Parathyroid adenoma (tissue), 2 donors: Measurements from ENCODE around the gene SMPDL3B.

Experiments used
- H2AFZ ChIP-seq: fragments of 300-600 bp; sonication (generic); one replicate; pipeline ENCODE4 v1.7.0; 2017; ENCODE audit warnings: antibody characterized with exemption, mild to moderate bottlenecking
- H3K27ac ChIP-seq: fragments of 300-600 bp; sonication (generic); one replicate; pipeline ENCODE4 v1.7.0; 2017
- H3K27me3 ChIP-seq: fragments of 300-600 bp; sonication (generic); one replicate; pipeline ENCODE4 v1.7.0; 2017; ENCODE audit warnings: low read length; ENCODE audit not compliant: control insufficient read depth, insufficient read depth
- H3K36me3 ChIP-seq: fragments of 300-600 bp; sonication (generic); one replicate; pipeline ENCODE4 v1.7.0; 2017; ENCODE audit warnings: low read length; ENCODE audit not compliant: control insufficient read depth, insufficient read depth
- H3K4me1 ChIP-seq: fragments of 300-600 bp; sonication (generic); one replicate; pipeline ENCODE4 v1.7.0; 2017; ENCODE audit warnings: control low read depth
- H3K4me2 ChIP-seq: fragments of 300-600 bp; sonication (generic); one replicate; pipeline ENCODE4 v1.7.0; 2017; ENCODE audit warnings: low read length
- H3K4me3 ChIP-seq: fragments of 300-600 bp; sonication (generic); one replicate; pipeline ENCODE4 v1.7.0; 2017; ENCODE audit warnings: low read depth, low read length
- H3K79me2 ChIP-seq: fragments of 300-600 bp; sonication (generic); one replicate; pipeline ENCODE4 v1.7.0; 2017; ENCODE audit warnings: control low read depth
- H3K9ac ChIP-seq: fragments of 300-600 bp; sonication (generic); one replicate; pipeline ENCODE4 v1.7.0; 2017; ENCODE audit warnings: mild to moderate bottlenecking
- H3K9me3 ChIP-seq: fragments of 300-600 bp; sonication (generic); one replicate; pipeline ENCODE4 v1.7.0; 2017; ENCODE audit warnings: low read length; ENCODE audit not compliant: control insufficient read depth
- CTCF ChIP-seq: fragments of 300-600 bp; sonication (generic); IDR thresholded peaks from one replicate; pipeline ENCODE4 v1.7.0; 2017; ENCODE audit warnings: antibody characterized with exemption, mild to moderate bottlenecking
- donor health status: primary hyperparathyroidism.

The SMPDL3B gene

DNA sequence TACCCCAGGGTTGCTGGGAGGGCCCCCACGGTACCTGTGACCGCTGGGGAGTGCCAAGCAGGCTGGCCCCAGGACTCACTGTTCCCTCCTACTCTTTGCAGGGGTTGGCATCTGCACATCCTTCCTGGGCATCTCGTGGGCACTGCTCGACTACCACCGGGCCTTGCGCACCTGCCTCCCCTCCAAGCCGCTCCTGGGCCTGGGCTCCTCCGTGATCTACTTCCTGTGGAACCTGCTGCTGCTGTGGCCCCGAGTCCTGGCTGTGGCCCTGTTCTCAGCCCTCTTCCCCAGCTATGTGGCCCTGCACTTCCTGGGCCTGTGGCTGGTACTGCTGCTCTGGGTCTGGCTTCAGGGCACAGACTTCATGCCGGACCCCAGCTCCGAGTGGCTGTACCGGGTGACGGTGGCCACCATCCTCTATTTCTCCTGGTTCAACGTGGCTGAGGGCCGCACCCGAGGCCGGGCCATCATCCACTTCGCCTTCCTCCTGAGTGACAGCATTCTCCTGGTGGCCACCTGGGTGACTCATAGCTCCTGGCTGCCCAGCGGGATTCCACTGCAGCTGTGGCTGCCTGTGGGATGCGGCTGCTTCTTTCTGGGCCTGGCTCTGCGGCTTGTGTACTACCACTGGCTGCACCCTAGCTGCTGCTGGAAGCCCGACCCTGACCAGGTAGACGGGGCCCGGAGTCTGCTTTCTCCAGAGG, 31.8 kb downstream of the SMPDL3B start:
- Histone ChIP-seq H3K79me2 (no peaks in the 10 kb centered on the region), H3K27me3 (no peaks in the 10 kb centered on the region), H3K4me1 (no peaks in the 10 kb centered on the region), H3K4me3 (no peak overlapping the region), H3K4me2 (no peak overlapping the region), H3K9me3 (no peaks in the 10 kb centered on the region), H3K9ac (no peak overlapping the region), H3K27ac (no peak overlapping the region), H2AFZ (no peak overlapping the region), H3K36me3 (no peaks in the 10 kb centered on the region)
- TF ChIP-seq CTCF, result no peak

DNA sequence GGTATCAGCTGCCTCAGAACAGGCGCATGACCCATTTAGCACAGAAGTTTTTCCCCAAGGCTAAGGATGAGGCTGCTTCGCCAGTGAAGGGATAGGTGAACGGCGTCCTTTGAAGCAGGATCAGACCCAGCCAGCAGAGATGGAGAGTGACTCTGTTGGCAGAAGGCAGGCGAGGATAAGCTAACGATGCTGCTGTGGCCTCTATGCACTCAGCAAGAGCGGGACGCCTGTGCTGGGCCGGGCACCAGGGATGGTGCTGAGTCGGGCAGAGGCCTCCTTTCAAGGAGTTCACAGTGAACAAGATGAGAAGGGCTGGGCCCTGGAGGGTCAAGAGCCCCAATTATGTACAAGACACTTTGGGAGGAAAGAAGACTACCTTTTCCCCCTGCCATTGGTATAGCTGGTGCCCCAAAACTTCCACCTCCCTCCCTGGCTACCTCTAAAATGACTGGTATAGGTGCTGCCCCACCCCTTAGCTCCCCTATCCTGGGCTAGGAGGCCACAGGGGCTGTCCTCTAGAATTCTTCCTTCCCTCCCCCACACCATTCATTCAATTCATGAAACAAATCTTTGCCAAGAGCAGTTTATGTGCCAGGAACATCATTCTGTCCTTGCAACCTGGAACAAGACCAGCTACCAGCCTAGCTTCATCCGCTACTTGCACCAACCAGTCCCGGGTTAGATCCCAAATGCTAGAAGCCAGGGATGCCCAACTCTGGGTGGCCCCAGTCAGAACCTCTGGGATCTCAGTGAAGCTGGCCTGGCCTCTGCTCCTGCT, 32.5 kb downstream of the SMPDL3B start:
- Histone ChIP-seq H3K79me2 (no peaks in the 10 kb centered on the region), H3K27me3 (no peaks in the 10 kb centered on the region), H3K36me3 (no peaks in the 10 kb centered on the region), H3K9me3 (no peaks in the 10 kb centered on the region), H3K4me3 (no peak overlapping the region), H3K27ac (no peak overlapping the region), H3K4me2 (no peak overlapping the region), H3K9ac (no peak overlapping the region), H3K4me1 (no peaks in the 10 kb centered on the region), H2AFZ (no peak overlapping the region)
- TF ChIP-seq CTCF, result no peak

- Histone ChIP-seq H3K4me1 (no peaks in the 10 kb centered on the region), H2AFZ (no peak overlapping the region), H3K27me3 (no peaks in the 10 kb centered on the region), H3K9me3 (no peaks in the 10 kb centered on the region), H3K4me3 (no peak overlapping the region), H3K27ac (no peak overlapping the region), H3K4me2 (no peak overlapping the region), H3K36me3 (no peaks in the 10 kb centered on the region), H3K9ac (no peak overlapping the region), H3K79me2 (no peaks in the 10 kb centered on the region)
- no peak for TF ChIP-seq CTCF
These were observed 33.2 kb downstream of the SMPDL3B start for GRCh38 chr1:27967884-27968466.

DNA sequence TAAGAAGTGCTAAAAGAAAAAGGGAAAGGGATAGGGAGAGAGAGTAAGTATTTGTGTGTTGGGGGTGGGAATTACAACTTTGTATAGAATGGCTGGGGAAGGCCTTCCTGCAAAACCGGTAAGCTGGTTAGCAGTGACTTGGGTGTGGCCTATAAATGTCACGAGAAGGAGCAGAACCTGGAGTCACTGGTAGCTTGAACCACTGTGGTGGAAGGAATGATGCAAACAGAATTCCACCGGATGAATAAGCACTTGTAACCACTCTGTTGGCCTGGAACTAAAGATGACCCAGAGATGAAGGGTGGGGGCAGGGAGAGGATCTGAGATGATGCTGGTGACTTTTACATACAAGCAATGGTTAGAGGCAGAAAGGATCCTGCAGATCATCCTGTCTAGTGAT, 33.9 kb downstream of the SMPDL3B start:
- Histone ChIP-seq H3K27ac (no peak overlapping the region), H3K4me2 (no peak overlapping the region), H3K4me3 (no peak overlapping the region), H3K4me1 (no peaks in the 10 kb centered on the region), H3K36me3 (no peaks in the 10 kb centered on the region), H3K79me2 (no peaks in the 10 kb centered on the region), H3K27me3 (no peaks in the 10 kb centered on the region), H3K9me3 (no peaks in the 10 kb centered on the region), H2AFZ (no peak overlapping the region), H3K9ac (no peak overlapping the region)
- TF ChIP-seq CTCF, result no peak
